ENCODE results near the gene BRICD5.
"Not testable (repeated sequence)": the region's sequence is repeated elsewhere in the genome, so short reads cannot be mapped to it uniquely, and the experiment has no call there.

BRICD5 gene

DNA sequence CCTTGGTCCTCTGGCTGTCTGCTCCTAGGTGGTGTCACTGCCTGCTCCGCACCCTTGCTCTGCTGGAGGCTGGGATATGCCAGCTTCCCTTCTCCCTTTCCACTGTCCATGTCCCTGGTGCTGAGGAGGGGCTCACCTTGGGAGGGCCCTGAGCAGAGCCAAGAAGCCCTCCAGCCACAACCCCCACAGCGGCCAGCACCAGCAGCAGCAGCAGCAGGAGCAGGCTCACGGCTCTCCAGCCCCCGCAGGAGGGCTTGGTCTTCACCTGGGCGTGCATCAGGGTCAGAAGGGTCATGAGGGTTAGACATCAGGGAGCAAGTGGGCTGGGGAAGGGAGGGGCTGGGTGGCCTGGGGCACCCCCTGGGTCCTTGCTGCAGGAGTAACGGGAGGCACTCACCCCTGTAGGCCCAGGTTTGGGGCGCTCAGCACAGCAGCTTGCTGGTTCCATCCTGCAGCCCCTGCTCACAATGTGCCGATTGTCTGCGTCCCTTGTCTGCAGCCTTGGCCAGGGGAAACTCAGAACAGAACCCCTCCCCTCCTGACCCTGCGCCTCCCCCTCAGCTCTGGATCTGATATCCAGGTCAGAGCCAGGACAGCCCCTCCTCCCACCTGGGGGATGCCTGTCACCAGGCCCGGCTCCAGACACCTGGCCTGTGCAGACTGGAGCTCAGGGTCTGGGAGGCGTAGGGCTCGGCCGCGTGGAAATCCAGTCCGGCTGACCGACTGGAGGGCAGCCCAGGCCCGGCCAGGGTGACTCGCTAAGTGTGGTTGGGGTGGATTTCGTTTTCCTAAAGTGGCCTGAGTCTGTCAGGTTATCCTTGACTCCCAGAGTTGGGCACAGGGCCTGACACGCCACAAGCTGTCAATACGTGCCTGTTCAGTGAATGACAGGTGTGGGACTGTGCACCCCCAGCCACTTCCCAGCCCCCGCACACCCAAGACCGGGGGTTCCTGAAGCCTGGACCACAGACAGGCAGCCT, at the start of gene BRICD5:
BRICD5 (minus strand) TSS at position 478 of the 980 bp plus-strand sequence; CDS start at position 448, 30 bp downstream.
- no peak for DNase-seq

DNA sequence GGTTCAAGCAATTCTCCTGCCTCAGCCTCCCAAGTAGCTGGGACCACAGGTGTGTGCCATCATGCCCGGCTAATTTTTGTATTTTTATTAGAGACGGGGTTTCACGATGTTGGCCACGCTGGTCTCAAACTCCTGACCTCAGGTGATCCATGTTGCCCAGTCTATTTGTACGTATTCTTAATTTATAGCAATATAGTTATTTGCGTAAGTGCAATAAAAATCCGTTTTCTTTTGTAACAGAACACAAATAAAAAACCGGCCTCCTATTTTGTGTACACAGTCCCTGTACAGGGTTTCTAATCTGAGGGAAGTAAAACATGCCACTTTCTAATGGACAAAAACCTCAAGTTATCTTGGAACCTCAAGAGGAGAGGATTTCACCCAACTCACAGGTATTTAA, 49.6 kb upstream of the BRICD5 start:
- no peak for DNase-seq

DNA sequence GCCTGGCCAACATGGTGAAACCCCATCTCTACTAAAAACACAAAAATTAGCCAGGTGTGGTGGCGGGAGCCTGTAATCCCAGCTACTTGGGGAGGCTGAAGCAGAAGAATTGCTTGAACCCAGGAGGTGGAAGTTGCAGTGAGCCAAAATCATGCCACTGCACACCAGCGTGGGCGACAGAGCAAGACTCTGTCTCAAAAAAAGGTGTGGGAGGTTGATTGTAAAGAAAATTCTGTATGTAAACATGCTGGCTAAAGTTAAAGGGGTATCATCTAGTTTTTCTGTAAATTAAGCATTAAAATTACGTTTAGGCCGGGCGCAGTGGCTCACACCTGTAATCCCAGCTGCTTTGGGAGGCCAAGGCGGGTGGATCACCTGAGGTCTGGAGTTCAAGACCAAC, 47.9 kb upstream of the BRICD5 start:
- DNase-seq: not testable (repeated sequence)

DNA sequence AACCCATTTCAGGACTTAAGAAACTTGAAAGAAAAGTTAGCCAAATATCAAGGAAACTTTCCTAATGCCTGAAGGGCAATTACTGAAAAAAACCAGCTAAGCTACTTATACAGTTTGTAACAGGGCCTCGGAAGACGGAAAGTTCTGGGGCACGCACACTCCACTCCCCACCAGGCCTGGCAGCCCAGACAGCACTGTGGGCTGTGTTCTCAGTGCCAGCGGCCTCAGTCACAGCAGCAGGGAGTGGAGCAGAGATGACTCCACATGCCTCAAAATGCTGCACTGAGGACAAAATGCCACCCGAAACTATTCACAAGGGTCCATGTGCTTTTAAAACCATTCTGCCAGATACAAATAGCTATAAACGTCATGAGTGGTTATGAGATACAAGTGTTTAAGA, 47.1 kb upstream of the BRICD5 start:
- no peak for DNase-seq

DNA sequence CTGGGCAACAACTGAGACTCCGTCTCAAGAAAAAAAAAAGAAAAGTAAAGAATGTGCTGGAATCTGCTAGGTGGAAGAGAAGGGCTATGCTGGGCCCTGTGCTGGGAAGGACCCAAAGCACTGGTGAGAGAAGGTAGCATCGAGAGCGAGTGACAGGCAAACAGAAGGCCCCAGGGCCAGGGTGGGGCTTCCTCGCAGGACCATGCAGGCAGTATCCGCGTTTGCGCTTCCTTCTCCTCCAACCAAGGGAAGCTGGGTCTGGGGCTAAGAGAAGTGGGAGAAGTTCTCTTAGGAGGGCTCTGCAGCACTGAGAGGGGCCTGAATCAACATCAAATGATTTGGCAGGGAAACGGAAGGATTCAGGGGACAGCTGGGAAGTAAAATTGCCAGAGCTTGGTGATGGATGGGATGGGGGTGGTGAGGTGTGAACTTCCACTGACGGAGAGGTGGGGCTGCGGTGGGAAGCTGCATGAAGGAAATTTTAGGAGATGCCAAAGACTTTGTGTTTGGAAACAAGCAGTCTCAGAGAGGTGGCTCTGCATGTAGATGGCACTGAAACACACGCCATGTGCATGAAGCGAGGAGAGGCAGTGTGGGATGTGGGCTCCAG, 46.0 kb upstream of the BRICD5 start:
- no peak for DNase-seq

DNA sequence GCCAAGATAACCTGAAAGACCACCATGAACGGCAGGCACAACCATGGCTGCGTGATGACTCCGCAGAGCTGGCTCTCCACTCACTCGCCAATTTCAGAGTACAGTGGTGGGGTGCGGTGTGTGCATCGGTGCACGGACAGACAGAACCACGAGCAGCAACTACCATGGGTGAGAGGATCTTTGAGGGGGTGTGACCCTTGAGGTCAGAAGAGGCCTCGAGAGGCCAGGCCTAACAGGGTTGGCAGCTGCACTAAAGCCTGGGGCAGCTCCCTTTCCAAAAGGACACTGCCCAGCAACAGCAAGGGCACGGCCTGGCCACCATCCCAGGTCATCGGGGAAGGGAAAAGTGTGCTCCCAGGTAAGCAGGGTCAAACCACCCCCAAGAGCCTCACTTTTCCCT, 42.6 kb upstream of the BRICD5 start:
- no peak for DNase-seq

DNA sequence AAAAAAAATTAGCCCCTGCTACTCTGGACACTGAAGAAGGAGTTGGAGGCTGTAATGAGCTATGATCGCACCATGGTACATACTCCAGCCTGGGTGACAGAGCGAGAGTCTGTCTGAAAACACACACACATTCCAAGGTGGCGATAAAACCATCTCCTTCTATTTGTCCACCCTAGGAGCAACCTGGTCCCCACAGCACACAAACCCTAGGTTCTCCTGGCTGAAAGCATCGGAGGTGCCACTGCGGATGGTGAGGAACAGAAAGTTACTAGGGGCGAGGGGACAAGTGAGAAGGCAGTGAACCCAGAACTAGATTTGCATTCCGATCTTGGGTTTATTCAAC, 42.1 kb upstream of the BRICD5 start:
- DNase-seq: no peak

DNA sequence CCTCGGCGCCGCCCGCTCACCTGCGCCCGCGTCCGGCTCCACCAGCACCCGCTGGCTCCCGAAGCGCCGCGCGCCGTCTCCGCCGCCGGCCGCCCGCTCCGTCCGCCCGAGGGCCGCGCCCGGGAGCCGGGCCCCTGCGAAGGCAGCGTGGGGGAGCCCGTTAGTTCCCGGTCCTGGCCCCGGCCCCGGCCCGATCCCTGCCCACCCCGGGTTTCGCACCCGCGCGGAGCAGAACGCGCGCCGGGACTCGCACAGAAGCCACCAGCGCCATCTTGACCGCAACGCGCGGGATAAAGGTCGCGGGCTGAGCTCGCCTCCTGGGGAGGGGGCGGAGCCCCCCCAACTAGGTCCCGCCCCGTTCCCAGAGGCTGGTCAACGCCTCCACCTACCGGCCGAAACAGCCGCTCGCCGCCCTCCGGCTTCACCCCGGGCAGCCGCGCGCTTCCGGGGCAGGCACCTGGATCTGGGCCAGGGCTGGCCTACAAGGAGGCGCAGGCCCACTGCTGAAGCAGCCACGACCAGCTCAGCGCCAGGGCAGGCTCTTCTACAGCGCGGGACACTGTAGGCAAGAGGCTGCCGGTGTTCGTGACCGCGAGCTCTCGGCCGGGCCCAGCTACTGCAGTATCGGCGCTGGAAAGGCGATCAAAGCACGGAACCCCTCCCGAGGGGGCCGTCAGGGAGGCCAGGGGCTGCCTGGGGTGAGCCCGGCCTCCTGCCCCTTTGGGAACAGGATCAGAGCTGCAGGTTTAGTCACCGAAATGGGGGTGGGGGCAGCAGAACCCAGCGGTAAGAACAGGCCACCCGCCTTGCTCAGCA, 40.8 kb upstream of the BRICD5 start, which contains the start of gene ECI1:
ECI1 (minus strand) TSS at position 292 of the 816 bp plus-strand sequence; CDS start at position 271, 21 bp downstream.
- DNase-seq: peak; percentile 90

DNA sequence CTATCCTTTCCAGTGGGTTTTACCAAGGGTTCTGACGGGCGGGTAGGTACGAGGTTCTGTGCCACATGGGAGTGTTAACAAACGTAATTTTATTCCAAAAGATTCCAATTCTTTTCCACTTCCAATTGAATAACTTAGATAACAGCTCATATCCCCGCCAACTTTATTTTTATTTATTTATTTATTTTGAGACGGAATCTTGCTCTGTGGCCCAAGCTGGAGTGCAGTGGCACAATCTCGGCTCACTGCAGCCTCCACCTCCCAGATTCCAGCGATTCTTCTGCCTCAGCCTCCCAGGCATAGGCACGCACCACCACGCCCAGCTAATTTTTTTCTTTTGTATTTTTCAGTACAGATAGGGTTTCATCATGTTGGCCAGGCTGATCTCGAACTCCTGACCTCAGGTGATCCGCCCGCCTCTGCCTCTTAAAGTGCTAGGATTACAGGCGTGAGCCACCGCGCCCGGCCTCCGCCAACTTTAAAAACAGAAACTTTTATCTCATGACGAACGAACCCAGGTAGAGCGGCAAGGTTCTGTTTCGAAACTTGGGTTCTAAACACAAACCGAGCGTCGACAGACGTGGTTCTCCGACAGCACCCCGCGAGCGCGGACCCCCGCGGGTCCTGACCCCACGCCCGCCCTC, 40.1 kb upstream of the BRICD5 start:
- DNase-seq: peak; percentile 54

DNA sequence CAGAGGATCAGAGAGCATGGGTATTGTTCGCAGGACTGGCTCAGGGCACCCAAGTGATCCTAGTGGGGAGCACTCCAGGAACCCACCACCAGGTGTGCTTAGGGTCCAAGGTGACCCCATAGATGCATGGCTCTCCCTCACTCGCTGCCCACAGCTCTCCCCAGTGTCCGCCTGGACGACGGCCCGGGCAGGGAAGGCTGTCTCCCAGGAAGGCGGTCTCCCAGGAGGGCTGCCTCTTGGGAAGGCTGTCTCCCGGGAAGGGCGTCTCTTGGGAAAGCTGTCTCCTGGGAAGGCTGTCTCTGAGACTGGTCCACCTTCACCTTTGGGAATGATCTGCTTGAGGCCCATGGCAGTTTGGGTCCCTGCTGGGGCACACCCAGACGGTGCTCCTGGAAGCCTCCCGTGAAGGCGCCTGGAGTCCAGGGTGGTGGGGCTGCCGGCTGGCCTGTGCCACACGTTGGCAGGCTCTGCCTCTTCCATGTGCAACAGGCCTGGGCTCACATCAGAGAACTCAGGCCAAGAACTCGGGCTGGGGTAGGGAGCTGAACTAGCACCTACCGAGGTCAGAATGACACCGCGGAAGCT, 35.7 kb upstream of the BRICD5 start:
- no peak for DNase-seq

DNA sequence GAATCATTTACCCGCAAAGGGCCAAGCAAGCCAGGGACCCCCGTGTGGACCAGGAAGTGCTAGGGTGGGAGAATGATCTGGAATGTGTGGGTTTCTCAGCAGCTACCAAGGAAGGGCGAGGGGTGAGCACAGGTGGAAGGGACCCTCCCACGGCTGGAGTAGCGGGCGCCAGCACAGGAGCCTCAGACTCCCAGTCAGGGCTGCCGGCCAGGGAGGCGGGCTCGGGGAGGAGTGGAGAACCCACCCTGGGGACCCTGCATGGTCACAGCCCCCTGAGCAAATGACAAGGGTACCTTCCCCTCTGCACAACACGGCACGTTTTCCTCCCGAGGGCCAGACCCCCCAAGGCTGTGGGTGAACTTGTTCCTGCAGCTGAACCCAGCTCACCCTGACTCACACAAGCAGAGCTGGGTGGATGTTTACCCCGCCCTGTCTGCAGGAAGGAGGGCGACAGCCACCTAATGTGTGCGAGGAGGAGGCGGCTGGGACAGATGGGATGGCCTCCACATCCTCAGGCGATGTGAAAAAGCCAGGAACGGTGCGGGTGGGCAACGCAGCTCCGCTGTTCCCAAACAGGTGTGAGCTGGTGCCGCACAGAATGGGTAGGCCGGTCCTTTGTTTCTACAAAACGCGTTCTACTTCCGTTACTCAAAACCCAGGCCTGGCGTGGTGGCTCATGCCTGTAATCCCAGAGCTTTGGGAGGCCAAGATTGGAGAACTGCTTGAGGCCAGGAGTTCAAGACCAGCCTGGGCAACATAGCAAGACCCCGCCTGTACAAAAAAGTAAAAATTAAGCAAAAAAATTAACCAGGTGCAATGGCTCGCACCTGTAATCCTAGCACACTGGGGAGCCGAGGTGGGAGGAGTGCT, 34.5 kb upstream of the BRICD5 start:
- DNase-seq: no peak

DNA sequence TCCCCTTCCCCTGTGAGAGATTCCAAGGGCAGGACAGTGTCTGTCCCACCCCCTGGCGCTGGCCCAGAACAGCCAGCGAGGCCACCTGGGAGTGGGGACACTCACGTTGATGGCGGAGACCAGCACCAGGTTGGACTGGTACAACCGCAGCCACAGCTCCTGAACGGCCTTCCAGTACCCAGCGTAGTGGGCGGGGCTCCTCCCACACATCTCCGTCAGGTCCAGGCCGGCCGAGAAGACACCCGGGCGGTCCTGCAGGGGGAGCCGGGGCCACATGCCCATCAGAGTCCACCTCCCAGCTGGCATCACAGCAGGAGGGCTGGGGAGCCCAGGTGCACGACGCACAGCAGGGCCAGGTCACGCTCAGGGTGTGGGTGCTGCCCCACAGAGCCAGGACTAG, 33.6 kb upstream of the BRICD5 start:
- no peak for DNase-seq

DNA sequence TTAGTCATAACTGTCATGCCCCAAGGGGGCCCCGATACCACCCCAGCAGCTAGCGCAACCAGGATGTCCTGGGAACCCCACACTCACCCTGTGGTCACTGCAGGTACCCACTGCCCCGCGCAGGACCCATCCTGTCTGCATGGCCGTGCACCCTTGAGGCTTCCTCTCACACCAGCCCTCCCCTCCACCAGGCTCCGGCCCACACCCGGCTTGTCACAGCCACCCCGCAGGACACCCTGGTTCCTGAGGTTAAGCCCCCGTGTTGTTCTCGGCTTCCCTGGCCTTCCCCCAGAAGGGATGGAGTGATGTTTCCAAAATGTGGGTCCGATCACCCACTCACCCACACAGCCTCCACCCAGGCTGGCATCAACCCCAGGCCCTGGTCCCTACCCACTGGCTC, 33.1 kb upstream of the BRICD5 start:
- no peak for DNase-seq

DNA sequence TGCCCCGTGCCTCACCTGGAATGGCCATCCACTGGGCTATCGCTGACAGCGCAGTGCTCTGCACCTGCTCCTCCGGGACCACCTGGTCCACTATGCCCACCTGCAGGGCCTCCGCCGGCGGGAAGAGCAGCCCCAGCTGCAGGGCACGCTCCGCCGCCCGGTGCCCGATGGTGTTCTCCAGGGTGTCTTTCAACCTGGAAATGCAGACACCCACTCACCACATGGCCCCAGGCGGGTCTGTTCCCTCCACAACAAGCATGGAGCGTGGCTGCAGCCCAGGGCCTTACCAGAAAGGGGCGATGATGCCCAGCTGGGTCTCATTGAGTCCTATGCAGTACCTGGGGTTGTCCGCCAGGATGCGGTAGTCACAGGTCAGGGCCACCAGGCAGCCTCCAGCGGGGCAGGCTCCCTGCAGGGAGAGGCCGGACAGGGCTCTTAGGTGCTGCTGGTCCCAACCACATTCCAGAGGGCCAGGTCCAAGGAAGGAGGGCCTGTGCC, 32.4 kb upstream of the BRICD5 start:
- DNase-seq: no peak

DNA sequence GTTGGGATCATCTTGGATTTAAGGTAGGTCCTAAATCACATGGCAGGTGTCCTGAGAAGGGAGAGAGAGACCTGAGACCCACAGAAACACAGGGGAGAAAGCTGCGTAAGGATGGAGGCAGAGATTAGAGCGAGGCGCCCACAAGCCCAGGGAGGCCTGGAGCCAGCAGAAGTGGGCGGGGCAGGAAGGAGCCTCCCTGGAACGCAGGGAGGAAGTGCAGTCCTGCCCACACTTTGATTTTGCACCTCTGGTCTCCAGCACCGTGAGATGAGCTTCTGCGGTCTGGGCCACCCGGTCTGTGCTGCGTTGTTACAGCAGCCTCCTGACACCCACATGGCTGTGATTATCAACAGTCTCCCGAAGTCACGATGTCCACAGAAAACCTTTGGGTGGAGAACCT, 31.9 kb upstream of the BRICD5 start:
- no peak for DNase-seq

DNA sequence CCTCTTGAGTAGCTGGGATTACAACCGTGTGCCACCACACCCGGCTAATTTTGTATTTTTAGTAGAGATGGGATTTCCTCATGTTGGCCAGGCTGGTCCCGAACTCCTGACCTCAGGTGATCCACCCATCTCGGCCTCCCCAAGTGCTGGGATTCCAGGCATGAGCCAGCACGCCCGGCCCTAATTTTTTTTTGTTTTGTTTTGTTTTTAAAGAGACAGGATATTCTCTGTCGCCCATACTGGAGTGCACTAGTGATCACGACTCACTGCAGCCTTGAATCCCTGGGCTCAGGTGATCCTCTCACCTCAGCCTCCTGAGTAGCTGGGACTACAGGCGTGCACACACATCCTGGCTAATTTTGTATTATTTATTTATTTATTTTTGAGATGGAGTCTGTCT, 29.7 kb upstream of the BRICD5 start:
- DNase-seq: not testable (repeated sequence)

DNA sequence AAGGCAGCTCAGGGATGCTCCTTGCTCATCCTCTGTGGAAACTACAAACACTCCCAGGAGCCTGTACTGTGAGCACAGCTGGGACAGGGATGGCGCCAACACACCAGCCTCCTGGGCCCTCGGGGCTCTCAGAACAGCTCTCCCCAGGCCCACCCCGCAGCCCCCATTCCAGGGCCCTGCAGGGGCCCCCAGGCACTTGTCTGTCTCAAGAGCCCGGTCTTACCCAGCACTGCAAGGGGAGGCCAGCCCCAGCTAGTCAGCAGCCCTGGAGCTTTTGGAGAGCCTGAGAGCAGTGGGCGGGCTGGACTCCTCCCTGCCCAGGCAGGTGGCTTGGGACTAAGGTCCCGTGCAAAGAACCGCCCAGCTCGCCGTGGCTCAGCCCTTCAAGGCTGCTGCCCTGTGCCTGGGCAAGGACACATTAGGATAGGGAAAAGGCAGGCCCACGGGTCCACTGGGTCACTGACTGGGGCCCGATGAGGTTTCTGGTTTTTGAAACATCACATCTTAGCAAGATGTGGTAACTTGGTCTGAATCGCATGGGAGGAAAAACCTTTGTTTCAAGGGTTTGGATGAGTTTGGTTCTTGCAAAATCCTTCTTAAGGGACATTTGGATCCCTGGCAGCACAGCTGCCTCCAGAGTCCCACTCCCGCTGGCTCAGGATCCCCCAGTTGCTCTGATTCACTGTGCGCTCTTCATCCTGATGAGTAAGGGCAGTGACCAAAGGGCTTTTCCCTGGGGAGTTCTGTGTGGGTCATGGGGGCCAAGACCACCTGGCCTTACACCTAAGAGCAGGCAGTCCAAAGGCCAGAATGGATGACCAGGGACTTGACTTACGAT, 28.4 kb upstream of the BRICD5 start:
- DNase-seq: no peak

DNA sequence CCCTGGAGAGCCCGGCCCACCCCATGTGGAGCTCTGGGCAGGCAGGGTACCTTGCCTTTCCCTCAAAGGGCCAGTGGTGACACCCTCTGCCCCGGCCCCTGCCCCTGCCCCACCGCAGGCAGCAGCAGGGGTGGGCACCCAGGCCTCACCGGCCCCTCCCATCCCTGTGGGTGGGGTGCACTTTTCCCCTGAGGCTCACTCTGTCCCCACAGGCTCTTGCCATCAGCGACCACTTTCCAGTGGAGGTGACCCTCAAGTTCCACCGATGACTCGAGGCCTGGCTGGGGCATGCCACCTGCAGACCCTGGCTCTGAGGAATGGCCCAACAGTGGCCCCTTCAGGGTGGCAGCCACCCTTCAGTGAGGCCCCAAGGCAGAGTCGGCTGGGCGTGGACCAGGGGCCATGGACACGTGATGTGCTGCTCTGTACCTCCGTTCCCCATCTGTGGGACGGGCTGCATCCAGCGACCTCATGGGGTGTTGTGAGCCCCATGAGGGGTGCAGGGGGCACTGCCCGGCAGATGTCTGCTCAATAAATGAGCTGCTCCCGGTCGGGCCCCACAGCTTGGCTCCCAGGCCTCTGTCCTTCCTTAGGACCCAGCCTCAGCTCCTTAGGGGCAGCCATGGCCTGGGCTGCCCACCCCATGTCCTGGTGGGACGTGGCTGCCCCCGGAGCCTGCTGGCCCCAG, 27.6 kb upstream of the BRICD5 start:
- DNase-seq: no peak

DNA sequence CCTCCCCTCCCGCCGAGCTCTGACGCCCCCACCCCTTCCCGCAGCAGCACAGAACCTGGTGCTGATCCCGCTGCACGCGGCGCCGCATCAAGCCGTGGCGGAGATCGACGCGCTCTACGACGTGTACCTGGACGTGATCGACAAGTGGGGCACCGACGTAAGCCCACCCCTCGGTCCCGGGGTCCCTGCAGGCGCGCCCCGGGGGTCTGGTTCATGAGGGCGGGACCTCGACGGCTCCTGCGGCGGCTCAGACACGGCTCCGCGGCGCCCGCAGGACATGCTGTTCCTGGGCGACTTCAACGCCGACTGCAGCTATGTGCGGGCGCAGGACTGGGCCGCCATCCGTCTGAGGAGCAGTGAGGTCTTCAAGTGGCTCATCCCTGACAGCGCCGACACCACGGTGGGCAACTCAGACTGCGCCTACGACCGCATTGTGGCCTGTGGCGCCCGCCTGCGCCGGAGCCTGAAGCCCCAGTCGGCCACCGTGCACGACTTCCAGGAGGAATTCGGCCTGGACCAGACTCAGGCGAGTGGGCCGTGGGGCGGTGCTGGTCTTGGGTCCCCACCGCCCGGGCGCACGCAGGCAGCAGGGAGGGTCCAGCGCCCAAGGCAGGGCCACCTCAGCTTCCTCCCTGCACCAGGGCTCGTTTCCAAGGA, 27.0 kb upstream of the BRICD5 start:
- no peak for DNase-seq

Measured in CD4-positive, alpha-beta T cell treated with Interleukin-21 for 1 hour (primary cell).